Brain microvascular endothelial cell (primary cell): ENCODE results near the gene GTF2IRD1.
"Not testable (repeated sequence)": the region's sequence is repeated elsewhere in the genome, so short reads cannot be mapped to it uniquely, and the experiment has no call there.

Source experiments
- DNase-seq: peaks from one replicate; pipeline ENCODE4 v3.0.0-alpha.2; 2020
- H3K27ac ChIP-seq: fragments of 250-450 bp; sonication (Bioruptor Pico); 2 replicates; pipeline ENCODE4 v1.5.1; 2020; ENCODE audit warnings: mild to moderate bottlenecking, moderate library complexity
- H3K27me3 ChIP-seq: fragments of 250-450 bp; sonication (Bioruptor Pico); replicated peaks from 2 replicates; pipeline ENCODE4 v1.5.1; 2020; ENCODE audit warnings: mild to moderate bottlenecking
- H3K36me3 ChIP-seq: fragments of 250-450 bp; sonication (Bioruptor Pico); replicated peaks from 2 replicates; pipeline ENCODE4 v1.5.1; 2020; ENCODE audit warnings: mild to moderate bottlenecking
- H3K4me3 ChIP-seq: 2 replicates; pipeline ENCODE4 v1.5.1; 2011; ENCODE audit warnings: low read depth, mild to moderate bottlenecking, control low read depth, low read length, moderate library complexity
- CTCF ChIP-seq: IDR thresholded peaks from 2 replicates; pipeline ENCODE4 v1.5.1; 2011; ENCODE audit warnings: low read depth, mild to moderate bottlenecking, moderate library complexity, low read length, control low read depth, inconsistent platforms; ENCODE audit errors: missing control alignments
- in situ Hi-C: cut with HindIII; loops from 2 replicates; pipeline ENCODE4 v1.10.0; 2017; ENCODE audit warnings: low sequenced_read_pairs, low pct_ligation_motif_present

GTF2IRD1 gene

GRCh38 chr7:74503061-74503460 lies 49.4 kb downstream of the GTF2IRD1 start:
- H3K36me3 ChIP-seq, result no peaks in the 10 kb centered on the region
- TF ChIP-seq CTCF, result no peak
- in situ Hi-C loops, result no loop called here
- DNase-seq, result no peak
- H3K27me3 ChIP-seq, result no peaks in the 10 kb centered on the region
- no peak overlapping the region for H3K4me3 ChIP-seq
- H3K27ac ChIP-seq, result no peak overlapping the region

- no peak overlapping the region for H3K27ac ChIP-seq
- no peak for TF ChIP-seq CTCF
- no peaks in the 10 kb centered on the region for H3K36me3 ChIP-seq
- no peak overlapping the region for H3K4me3 ChIP-seq
- DNase-seq, result no peak
- in situ Hi-C loops, result no loop called here
- no peaks in the 10 kb centered on the region for H3K27me3 ChIP-seq
Measured at GRCh38 chr7:74503943-74504342, 50.2 kb downstream of the GTF2IRD1 start.

- in situ Hi-C loops, result no loop called here
- Histone ChIP-seq H3K27me3 (no peaks in the 10 kb centered on the region), H3K27ac (no peak overlapping the region), H3K36me3 (no peaks in the 10 kb centered on the region), H3K4me3 (no peak overlapping the region)
- peak; percentile 21 for DNase-seq
- no peak for TF ChIP-seq CTCF
Measured at GRCh38 chr7:74505471-74506324, 52.0 kb downstream of the GTF2IRD1 start.

- Histone ChIP-seq H3K27ac (no peak overlapping the region), H3K27me3 (no peaks in the 10 kb centered on the region), H3K36me3 (no peaks in the 10 kb centered on the region), H3K4me3 (no peak overlapping the region)
- no peak for DNase-seq
- in situ Hi-C loops, result no loop called here
- TF ChIP-seq CTCF, result no peak
Measured at GRCh38 chr7:74506325-74506724, 52.6 kb downstream of the GTF2IRD1 start.

- no peaks in the 10 kb centered on the region for H3K36me3 ChIP-seq
- H3K4me3 ChIP-seq, result no peak overlapping the region
- H3K27me3 ChIP-seq, result no peaks in the 10 kb centered on the region
- in situ Hi-C loops, result no loop called here
- no peak overlapping the region for H3K27ac ChIP-seq
- no peak for DNase-seq
- no peak for TF ChIP-seq CTCF
Measured at GRCh38 chr7:74507538-74508319, 54.0 kb downstream of the GTF2IRD1 start.

- H3K36me3 ChIP-seq, in situ Hi-C loops, H3K27me3 ChIP-seq, H3K4me3 ChIP-seq, DNase-seq, H3K27ac ChIP-seq: not testable (repeated sequence)
Measured at GRCh38 chr7:74509453-74509852, 55.7 kb downstream of the GTF2IRD1 start.
